Lower leg skin (tissue), 4 donors: ENCODE results near the gene ADARB1. TPM values are rescaled to one million over a fixed set of nuclear protein-coding genes. Genes with fewer than 3 reads are reported as not detected.
A peak's percentile ranks its signal among the peaks of the same experiment; 100 is the strongest.
"Not testable (repeated sequence)": the region's sequence is repeated elsewhere in the genome, so short reads cannot be mapped to it uniquely, and the experiment has no call there.

Experiments
- DNase-seq, 2 donors: peaks; one replicate each; pipeline ENCODE4 v3.0.0-alpha.2; 2019; ENCODE audit warnings: low spot score in 2 of 2
- H3K4me3 ChIP-seq: fragments of 200-600 bp; sonication (generic); 2 replicates; pipeline ENCODE4 v1.5.1; 2017; ENCODE audit warnings: mild to moderate bottlenecking, low read depth; ENCODE audit not compliant: poor library complexity, severe bottlenecking
- CTCF ChIP-seq, 3 donors: fragments of 450-650 bp; IDR thresholded peaks; one replicate each; pipeline ENCODE4 v1.5.1; 2016; ENCODE audit warnings: antibody characterized with exemption in 3 of 3, mild to moderate bottlenecking in 3 of 3, moderate library complexity in 2 of 3
- POLR2A ChIP-seq, 2 donors: fragments of 450-650 bp; IDR thresholded peaks; one replicate each; pipeline ENCODE4 v1.6.1; 2016 to 2017; ENCODE audit warnings: antibody characterized with exemption in 2 of 2, mild to moderate bottlenecking in 1 of 2, moderate library complexity in 1 of 2
- WGBS, 2 donors: methylation state at CpG; one replicate each; pipeline ENCODE4 v1.1.5; 2018; 5-methylcytosine and 5-hydroxymethylcytosine counted together
- intact Hi-C: fragments of 100-400 bp; cut with DNase I; formaldehyde crosslinking; loops from one replicate; pipeline ENCODE4 v1.15.0; 2023; ENCODE audit warnings: low total_unique reads
- total RNA-seq, 4 donors: library from RNA; depleted of rRNA; stranded (reverse); fragments of >200 nt; gene quantifications; one replicate each; pipeline ENCODE4 v1.1.0, GENCODE V29; 2016

ADARB1 gene
- total RNA-seq, 4 donors from 2014 or later, result 14.6 to 21.9 (median 16.6) TPM

DNA sequence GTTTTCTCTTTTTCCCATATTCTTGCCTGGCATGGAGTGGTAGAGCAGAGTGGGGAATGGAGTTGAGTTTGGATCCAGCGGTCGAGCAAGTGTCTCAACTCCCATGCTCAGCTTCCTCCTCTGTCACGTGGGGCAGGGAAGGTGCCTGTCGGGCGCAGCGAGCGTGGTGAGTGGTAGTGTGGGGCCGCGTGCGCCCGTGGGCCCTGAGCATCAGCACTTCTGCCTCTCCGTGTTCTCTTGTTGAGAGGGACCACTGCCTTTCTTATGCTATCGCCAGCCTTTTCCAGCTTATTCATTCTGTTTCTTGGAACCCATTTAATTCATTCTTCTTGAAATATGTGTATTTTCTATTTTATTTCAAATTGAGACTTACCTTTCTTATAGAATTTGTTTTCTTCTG lies 65.1 kb downstream of the ADARB1 start:
- H3K4me3 ChIP-seq, result no peak overlapping the region
- DNase-seq, result no peak
- TF ChIP-seq CTCF (IDR thresholded peaks at IDR 0.05), result no peak
- 96% methylated on average over 13 of the region's 13 CpGs for WGBS, 2 donors
- intact Hi-C loops, result loop anchor here (5.0 kb wide), 2 partner anchors 192 to 298 kb away; no protein-coding TSS in a partner anchor

GRCh38 chr21:45140346-45140940 lies 66.1 kb downstream of the ADARB1 start:
- 25 to 31% methylated on average over 9 of the region's 9 CpGs for WGBS, 2 donors
- peak in 1 of 2 donors; percentile 55 for DNase-seq
- intact Hi-C loops, result no loop called here
- TF ChIP-seq CTCF (IDR thresholded peaks at IDR 0.05) (peak in 1 of 3 donors; percentile 70), POLR2A (IDR thresholded peaks at IDR 0.05) (no peak)
- no peak overlapping the region for H3K4me3 ChIP-seq

DNA sequence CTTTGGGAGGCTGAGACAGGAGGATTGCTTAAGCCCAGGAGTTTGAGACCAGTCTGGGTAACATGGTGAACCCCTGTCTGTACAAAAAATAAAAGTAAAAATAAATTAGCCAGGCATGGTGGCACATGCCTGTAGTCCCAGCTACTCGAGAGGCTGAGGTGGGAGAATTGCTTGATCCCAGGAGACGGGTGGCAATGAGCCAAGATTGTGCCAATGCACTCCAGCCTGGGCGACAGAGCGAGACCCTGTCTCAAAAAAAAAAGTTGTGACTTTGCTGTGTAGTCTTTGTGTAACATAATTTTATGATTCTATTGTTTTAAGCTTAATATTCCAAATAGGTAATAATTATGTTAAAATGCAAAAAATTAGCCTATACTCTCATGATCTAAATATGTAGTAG lies 66.6 kb downstream of the ADARB1 start:
- intact Hi-C loops, DNase-seq, H3K4me3 ChIP-seq: not testable (repeated sequence)
- WGBS, 2 donors, result 84 to 85% methylated on average over 4 of the region's 4 CpGs

DNA sequence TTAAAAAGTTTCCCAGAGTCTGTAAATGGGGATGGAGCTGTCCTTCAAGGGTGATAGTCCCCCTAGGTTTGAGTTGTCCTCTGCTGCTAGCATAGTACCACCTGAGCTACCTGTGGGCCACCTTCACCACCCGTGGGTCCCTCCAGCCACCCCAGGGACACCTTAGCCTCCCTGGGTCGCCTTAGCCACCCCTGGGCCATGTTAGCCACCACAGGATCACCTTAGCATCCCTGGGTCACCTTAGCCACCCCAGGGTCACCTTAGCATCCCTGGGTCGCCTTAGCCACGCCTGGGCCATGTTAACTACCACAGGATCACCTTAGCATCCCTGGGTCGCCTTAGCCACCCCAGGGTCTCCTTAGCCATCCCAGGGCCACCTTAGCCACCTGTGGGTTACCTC lies 67.1 kb downstream of the ADARB1 start:
- intact Hi-C loops, result no loop called here
- no peak for DNase-seq
- TF ChIP-seq CTCF (IDR thresholded peaks at IDR 0.05) (no peak), POLR2A (IDR thresholded peaks at IDR 0.05) (no peak)
- WGBS, 2 donors, result 92 to 98% methylated on average over 5 of the region's 5 CpGs
- H3K4me3 ChIP-seq, result no peak overlapping the region

DNA sequence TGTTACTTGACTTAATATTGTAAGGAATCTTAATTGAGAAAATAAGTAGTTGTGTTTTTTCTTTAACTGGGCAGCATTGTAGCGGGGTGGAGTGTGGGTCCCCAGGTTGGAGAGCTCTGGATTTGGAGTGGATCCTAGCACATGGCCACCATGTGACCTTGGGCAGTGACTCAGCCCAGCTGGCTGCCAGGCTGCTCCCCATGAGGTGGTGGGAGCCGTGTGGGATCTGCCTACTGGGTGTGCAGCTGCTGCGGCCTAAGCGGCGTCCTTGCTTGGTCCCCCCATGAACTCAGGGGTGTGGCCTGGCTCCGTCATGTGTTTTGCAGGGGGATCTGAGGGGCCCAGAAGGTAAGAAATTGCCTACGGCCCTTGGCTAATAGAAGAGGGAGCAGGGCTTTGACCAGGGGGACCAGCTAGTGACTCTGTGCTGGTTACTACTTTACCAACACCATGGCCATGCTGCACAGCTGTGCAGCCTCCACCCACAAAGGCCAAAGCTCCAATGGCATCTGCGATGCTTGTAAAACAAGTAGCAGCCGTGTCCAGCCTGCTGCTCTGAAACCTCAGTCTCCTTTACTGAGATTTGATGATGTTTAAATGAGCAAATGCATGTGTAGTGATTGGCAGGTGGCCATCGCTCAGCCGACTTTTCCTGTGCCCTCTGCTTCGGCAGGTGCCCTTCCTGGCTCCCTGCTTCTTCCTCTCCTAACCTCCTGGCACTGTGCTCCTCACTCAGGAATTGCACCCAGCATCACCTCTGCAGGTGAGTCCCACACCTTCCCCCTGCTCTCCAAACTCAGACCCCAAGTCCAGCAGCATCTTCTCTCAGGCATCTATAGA lies 68.3 kb downstream of the ADARB1 start:
- intact Hi-C loops, result no loop called here
- WGBS, 2 donors, result 62 to 70% methylated on average over 12 of the region's 12 CpGs
- no peak overlapping the region for H3K4me3 ChIP-seq
- DNase-seq, result no peak
- TF ChIP-seq CTCF (IDR thresholded peaks at IDR 0.05) (no peak), POLR2A (IDR thresholded peaks at IDR 0.05) (no peak)

DNA sequence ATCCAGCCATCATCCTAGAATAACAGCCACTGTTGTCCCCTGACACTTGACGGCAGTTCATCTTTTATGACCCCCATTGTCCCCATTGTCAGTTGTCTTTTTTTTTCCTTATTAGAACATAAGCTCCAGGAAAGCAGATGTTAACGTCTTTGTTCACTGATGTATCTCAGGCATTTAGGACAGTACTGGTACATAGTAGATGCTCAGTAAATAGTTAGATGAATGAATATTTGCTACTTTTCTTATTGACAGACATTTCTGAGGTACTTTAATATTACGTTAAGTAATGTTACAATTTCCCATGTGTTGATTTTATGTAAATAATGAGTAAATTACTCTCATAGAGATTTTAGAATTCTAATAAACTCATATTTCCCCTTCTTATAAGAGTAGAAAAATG lies 69.5 kb downstream of the ADARB1 start:
- intact Hi-C loops, result no loop called here
- 85 to 94% methylated on average over 3 of the region's 3 CpGs for WGBS, 2 donors
- TF ChIP-seq CTCF (IDR thresholded peaks at IDR 0.05), result no peak
- TF ChIP-seq POLR2A (IDR thresholded peaks at IDR 0.05), result no peak

More for the DNA sequence above, 69.5 kb downstream of the ADARB1 start:
- H3K4me3 ChIP-seq, result no peak overlapping the region
- no peak for DNase-seq
